Measurements from ENCODE around the gene NEDD4.

Gene NEDD4

DNA sequence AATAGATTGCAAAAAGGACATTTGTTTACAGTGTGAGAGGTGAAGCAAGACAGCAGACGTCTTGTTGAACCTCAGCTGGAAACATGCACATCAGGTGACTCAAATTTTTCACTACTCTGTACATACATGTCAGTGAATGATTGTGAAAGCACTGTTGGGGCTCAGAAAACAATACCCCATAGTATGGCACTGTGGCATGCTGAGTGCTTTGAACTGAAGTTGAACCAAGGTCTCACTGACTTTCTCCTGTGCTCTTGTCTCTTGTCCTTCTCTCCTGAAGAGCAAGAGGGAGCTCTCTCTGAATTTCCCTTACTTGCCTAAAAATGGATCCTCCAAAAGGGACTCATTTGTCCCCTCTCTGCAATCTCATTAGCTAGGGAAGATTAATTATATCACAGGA lies 24.5 kb upstream of the NEDD4 start:
- Histone ChIP-seq H2BK5ac (ENCODE audit: low read depth, low read length, poor library complexity, severe bottlenecking) (no peak overlapping the region), H3K4me2 (ENCODE audit: low read length, poor library complexity, severe bottlenecking) (no peak overlapping the region), H3K4me3 (ENCODE audit: insufficient read depth in 1 of 2, low read depth in 1 of 2, low read length in 2 of 2) (no peak overlapping the region), H2AK5ac (ENCODE audit: low read length, severe bottlenecking) (no peak overlapping the region), H3K18ac (ENCODE audit: low read depth in 1 of 2, low read length in 2 of 2) (no peak overlapping the region), H3K36me3 (ENCODE audit: control insufficient read depth in 1 of 2, insufficient read depth in 2 of 2, low read depth in 1 of 2, low read length in 2 of 2) (no peaks in the 10 kb centered on the region), H2AFZ (ENCODE audit: low read depth, low read length) (no peak overlapping the region), H3K27ac (ENCODE audit: low read length, poor library complexity, severe bottlenecking) (no peak overlapping the region), H4K8ac (ENCODE audit: low read length) (no peak overlapping the region), H3K4ac (ENCODE audit: low read depth in 1 of 2, low read length in 2 of 2) (no peak overlapping the region), H2BK15ac (ENCODE audit: low read depth, poor library complexity, severe bottlenecking) (no peak overlapping the region), H3K4me1 (ENCODE audit: control insufficient read depth, insufficient read depth, low read depth, low read length) (no peaks in the 10 kb centered on the region), H2BK12ac (ENCODE audit: low read length in 2 of 2) (no peak overlapping the region), H3K9me3 (ENCODE audit: control insufficient read depth, low read length) (peaks cover 2% of the 10 kb centered on the region), H2BK120ac (ENCODE audit: low read depth, low read length) (no peak overlapping the region), H3K23ac (ENCODE audit: low read length in 2 of 2) (no peak overlapping the region), H3K27me3 (ENCODE audit: control insufficient read depth in 1 of 2, insufficient read depth in 1 of 2, low read length in 2 of 2) (no peaks in the 10 kb centered on the region), H4K91ac (ENCODE audit: low read length) (no peak overlapping the region), H3K9ac (ENCODE audit: low read length) (no peak overlapping the region), H3K14ac (ENCODE audit: low read length in 2 of 2) (no peak overlapping the region), H3K79me1 (replicated peaks; ENCODE audit: low read length, poor library complexity, severe bottlenecking) (no peaks in the 10 kb centered on the region)
- no CpG with 5 or more reads among the region's 1 CpG for WGBS
- DNase-seq, result peak; percentile 24

GRCh38 chr15:56017511-56017910 lies 24.1 kb upstream of the NEDD4 start:
- Histone ChIP-seq H3K9ac (ENCODE audit: low read length) (no peak overlapping the region), H3K23ac (ENCODE audit: low read length in 2 of 2) (no peak overlapping the region), H4K91ac (ENCODE audit: low read length) (no peak overlapping the region), H2AK5ac (ENCODE audit: low read length, severe bottlenecking) (no peak overlapping the region), H3K79me1 (replicated peaks; ENCODE audit: low read length, poor library complexity, severe bottlenecking) (no peaks in the 10 kb centered on the region), H3K4me1 (ENCODE audit: control insufficient read depth, insufficient read depth, low read depth, low read length) (no peaks in the 10 kb centered on the region), H3K14ac (ENCODE audit: low read length in 2 of 2) (no peak overlapping the region), H2AFZ (ENCODE audit: low read depth, low read length) (no peak overlapping the region), H2BK12ac (ENCODE audit: low read length in 2 of 2) (no peak overlapping the region), H4K8ac (ENCODE audit: low read length) (no peak overlapping the region), H2BK5ac (ENCODE audit: low read depth, low read length, poor library complexity, severe bottlenecking) (no peak overlapping the region), H2BK15ac (ENCODE audit: low read depth, poor library complexity, severe bottlenecking) (no peak overlapping the region), H3K4ac (ENCODE audit: low read depth in 1 of 2, low read length in 2 of 2) (no peak overlapping the region), H2BK120ac (ENCODE audit: low read depth, low read length) (no peak overlapping the region), H3K27ac (ENCODE audit: low read length, poor library complexity, severe bottlenecking) (no peak overlapping the region), H3K4me2 (ENCODE audit: low read length, poor library complexity, severe bottlenecking) (no peak overlapping the region), H3K18ac (ENCODE audit: low read depth in 1 of 2, low read length in 2 of 2) (no peak overlapping the region), H3K9me3 (ENCODE audit: control insufficient read depth, low read length) (peaks cover 2% of the 10 kb centered on the region), H3K27me3 (ENCODE audit: control insufficient read depth in 1 of 2, insufficient read depth in 1 of 2, low read length in 2 of 2) (no peaks in the 10 kb centered on the region), H3K4me3 (ENCODE audit: insufficient read depth in 1 of 2, low read depth in 1 of 2, low read length in 2 of 2) (no peak overlapping the region), H3K36me3 (ENCODE audit: control insufficient read depth in 1 of 2, insufficient read depth in 2 of 2, low read depth in 1 of 2, low read length in 2 of 2) (no peaks in the 10 kb centered on the region)
- 79% methylated on average over 4 of the region's 5 CpGs for WGBS
- DNase-seq, result no peak

DNA sequence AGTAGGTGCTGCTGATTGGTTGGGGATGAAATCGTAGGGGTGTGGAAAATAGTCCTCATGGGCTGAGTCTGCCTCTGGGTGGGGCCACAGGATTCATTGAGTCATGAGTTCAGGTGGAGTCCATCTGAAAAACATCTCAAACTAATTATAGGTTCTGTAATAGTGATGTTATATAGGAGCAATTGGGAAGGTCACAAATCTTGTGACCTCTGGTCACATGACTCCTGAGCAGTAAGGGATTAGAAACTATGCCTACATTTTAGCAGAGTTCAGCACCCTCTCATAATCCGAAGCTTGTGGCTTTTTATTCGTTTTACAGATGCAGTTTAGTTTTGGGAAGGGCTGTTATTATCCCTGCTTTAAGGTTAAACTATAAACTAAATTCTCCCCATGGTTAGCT lies 22.9 kb upstream of the NEDD4 start:
- Histone ChIP-seq H2BK15ac (ENCODE audit: low read depth, poor library complexity, severe bottlenecking) (no peak overlapping the region), H3K27me3 (ENCODE audit: control insufficient read depth in 1 of 2, insufficient read depth in 1 of 2, low read length in 2 of 2) (no peaks in the 10 kb centered on the region), H3K23ac (ENCODE audit: low read length in 2 of 2) (no peak overlapping the region), H2AFZ (ENCODE audit: low read depth, low read length) (no peak overlapping the region), H2BK12ac (ENCODE audit: low read length in 2 of 2) (no peak overlapping the region), H3K9me3 (ENCODE audit: control insufficient read depth, low read length) (peaks cover 2% of the 10 kb centered on the region), H4K8ac (ENCODE audit: low read length) (no peak overlapping the region), H4K91ac (ENCODE audit: low read length) (no peak overlapping the region), H2AK5ac (ENCODE audit: low read length, severe bottlenecking) (no peak overlapping the region), H3K27ac (ENCODE audit: low read length, poor library complexity, severe bottlenecking) (no peak overlapping the region), H3K36me3 (ENCODE audit: control insufficient read depth in 1 of 2, insufficient read depth in 2 of 2, low read depth in 1 of 2, low read length in 2 of 2) (no peaks in the 10 kb centered on the region), H2BK5ac (ENCODE audit: low read depth, low read length, poor library complexity, severe bottlenecking) (no peak overlapping the region), H3K9ac (ENCODE audit: low read length) (no peak overlapping the region), H3K79me1 (replicated peaks; ENCODE audit: low read length, poor library complexity, severe bottlenecking) (no peaks in the 10 kb centered on the region), H2BK120ac (ENCODE audit: low read depth, low read length) (no peak overlapping the region), H3K4ac (ENCODE audit: low read depth in 1 of 2, low read length in 2 of 2) (no peak overlapping the region), H3K4me3 (ENCODE audit: insufficient read depth in 1 of 2, low read depth in 1 of 2, low read length in 2 of 2) (no peak overlapping the region), H3K4me1 (ENCODE audit: control insufficient read depth, insufficient read depth, low read depth, low read length) (no peaks in the 10 kb centered on the region), H3K18ac (ENCODE audit: low read depth in 1 of 2, low read length in 2 of 2) (no peak overlapping the region), H3K14ac (ENCODE audit: low read length in 2 of 2) (no peak overlapping the region), H3K4me2 (ENCODE audit: low read length, poor library complexity, severe bottlenecking) (no peak overlapping the region)
- WGBS, result 100% methylated on average over 1 of the region's 3 CpGs
- DNase-seq, result no peak

DNA sequence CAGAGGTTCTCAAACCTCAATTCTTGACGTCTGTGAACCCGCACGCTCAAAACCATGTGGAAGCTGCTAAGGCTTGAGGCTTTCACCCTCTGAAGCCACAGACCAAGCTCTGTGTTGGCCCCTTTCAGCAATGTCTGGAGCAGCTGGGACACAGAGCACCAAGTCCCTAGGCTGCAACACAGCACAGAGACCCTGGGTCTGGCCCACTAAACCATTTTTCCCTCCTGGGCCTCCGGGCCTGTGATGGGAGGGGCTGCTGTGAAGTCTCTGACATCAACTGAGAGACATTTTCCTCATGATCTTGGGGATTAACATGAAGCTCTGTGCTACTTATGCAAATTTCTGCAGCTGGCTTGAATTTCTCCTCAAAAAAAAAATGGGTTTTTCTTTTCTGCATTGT lies 21.3 kb upstream of the NEDD4 start:
- no peak overlapping the region for H3K18ac ChIP-seq (ENCODE audit: low read depth in 1 of 2, low read length in 2 of 2)
- WGBS, result 87% methylated on average over 4 of the region's 4 CpGs
- peaks cover 2% of the 10 kb centered on the region for H3K9me3 ChIP-seq (ENCODE audit: control insufficient read depth, low read length)
- H2BK5ac ChIP-seq (ENCODE audit: low read depth, low read length, poor library complexity, severe bottlenecking), result no peak overlapping the region
- no peak overlapping the region for H3K23ac ChIP-seq (ENCODE audit: low read length in 2 of 2)
- no peaks in the 10 kb centered on the region for H3K27me3 ChIP-seq (ENCODE audit: control insufficient read depth in 1 of 2, insufficient read depth in 1 of 2, low read length in 2 of 2)
- H3K79me1 ChIP-seq (replicated peaks; ENCODE audit: low read length, poor library complexity, severe bottlenecking), result no peaks in the 10 kb centered on the region
- no peaks in the 10 kb centered on the region for H3K36me3 ChIP-seq (ENCODE audit: control insufficient read depth in 1 of 2, insufficient read depth in 2 of 2, low read depth in 1 of 2, low read length in 2 of 2)
- H3K4me1 ChIP-seq (ENCODE audit: control insufficient read depth, insufficient read depth, low read depth, low read length), result no peaks in the 10 kb centered on the region
- H3K9ac ChIP-seq (ENCODE audit: low read length), result no peak overlapping the region
- no peak overlapping the region for H2BK15ac ChIP-seq (ENCODE audit: low read depth, poor library complexity, severe bottlenecking)
- H3K4ac ChIP-seq (ENCODE audit: low read depth in 1 of 2, low read length in 2 of 2), result no peak overlapping the region
- DNase-seq, result no peak
- H4K8ac ChIP-seq (ENCODE audit: low read length), result no peak overlapping the region
- no peak overlapping the region for H3K4me3 ChIP-seq (ENCODE audit: insufficient read depth in 1 of 2, low read depth in 1 of 2, low read length in 2 of 2)
- H4K91ac ChIP-seq (ENCODE audit: low read length), result no peak overlapping the region
- H2AFZ ChIP-seq (ENCODE audit: low read depth, low read length), result no peak overlapping the region
- H3K4me2 ChIP-seq (ENCODE audit: low read length, poor library complexity, severe bottlenecking), result no peak overlapping the region
- H3K14ac ChIP-seq (ENCODE audit: low read length in 2 of 2), result no peak overlapping the region
- no peak overlapping the region for H2BK120ac ChIP-seq (ENCODE audit: low read depth, low read length)
- no peak overlapping the region for H2BK12ac ChIP-seq (ENCODE audit: low read length in 2 of 2)
- H2AK5ac ChIP-seq (ENCODE audit: low read length, severe bottlenecking), result no peak overlapping the region
- H3K27ac ChIP-seq (ENCODE audit: low read length, poor library complexity, severe bottlenecking), result no peak overlapping the region

Measured in mesenchymal stem cell (in vitro differentiated cells and primary cell).